ENCODE measurements around the gene CCDC73.

The CCDC73 gene

DNA sequence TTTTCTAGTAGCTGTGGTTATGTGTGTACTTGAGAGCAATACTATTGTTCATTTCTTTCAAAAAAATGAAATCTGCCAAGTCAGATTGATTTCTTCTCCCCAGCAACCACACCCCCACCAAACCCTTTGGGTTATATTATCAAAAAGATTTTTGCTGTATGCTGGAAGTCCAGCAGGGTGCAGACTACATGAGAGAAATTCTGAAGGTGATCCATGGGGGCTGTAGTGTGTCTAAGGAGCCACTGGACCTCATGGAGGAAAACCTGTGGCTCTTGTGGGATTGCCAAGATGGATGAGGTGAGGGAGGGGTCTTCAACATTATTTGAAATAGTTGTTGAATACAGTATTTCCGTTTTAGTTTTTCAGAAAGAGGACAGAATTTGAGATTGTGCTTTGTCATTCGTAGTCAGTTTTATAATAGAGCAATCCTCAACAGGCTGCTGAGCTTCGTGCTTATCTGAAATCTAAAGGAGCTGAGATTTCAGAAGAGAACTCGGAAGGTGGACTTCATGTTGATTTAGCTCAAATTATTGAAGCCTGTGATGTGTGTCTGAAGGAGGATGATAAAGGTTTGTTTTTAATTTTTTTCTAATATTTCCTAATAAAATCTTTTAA, 207.8 kb downstream of the CCDC73 start:
- Histone ChIP-seq H3K9me3 (ENCODE audit: control insufficient read depth, low read length) (no peaks in the 10 kb centered on the region), H3K36me3 (ENCODE audit: control insufficient read depth, insufficient read depth, low read length, severe bottlenecking) (peaks cover 44% of the 10 kb centered on the region), H3K9ac (ENCODE audit: low read length) (no peak overlapping the region), H3K4me1 (ENCODE audit: control insufficient read depth, insufficient read depth, low read length) (peaks cover 24% of the 10 kb centered on the region), H3K4me3 (ENCODE audit: low read length) (peak overlapping the region; percentile 39), H3K27me3 (replicated peaks; ENCODE audit: control insufficient read depth, insufficient read depth, low read length) (no peaks in the 10 kb centered on the region)
- peak; percentile 44 for DNase-seq (ENCODE audit: low read depth)

GRCh38 chr11:32584921-32585320, 209.5 kb downstream of the CCDC73 start:
- Histone ChIP-seq H3K4me1 (ENCODE audit: control insufficient read depth, insufficient read depth, low read length) (peaks cover 24% of the 10 kb centered on the region), H3K9me3 (ENCODE audit: control insufficient read depth, low read length) (no peaks in the 10 kb centered on the region), H3K27me3 (replicated peaks; ENCODE audit: control insufficient read depth, insufficient read depth, low read length) (no peaks in the 10 kb centered on the region), H3K9ac (ENCODE audit: low read length) (peak overlapping the region; percentile 94), H3K4me3 (ENCODE audit: low read length) (peak overlapping the region; percentile 92), H3K36me3 (ENCODE audit: control insufficient read depth, insufficient read depth, low read length, severe bottlenecking) (peaks cover 26% of the 10 kb centered on the region)
- DNase-seq (ENCODE audit: low read depth): peak; percentile 54

- peak; percentile 98 for DNase-seq (ENCODE audit: low read depth)
- Histone ChIP-seq H3K4me3 (ENCODE audit: low read length) (peak within 1 kb of the TSS; percentile 92), H3K27me3 (replicated peaks; ENCODE audit: control insufficient read depth, insufficient read depth, low read length) (no peaks in the 10 kb centered on the region)
Measured at GRCh38 chr11:32583459-32584271, 210.8 kb downstream of the CCDC73 start, which contains the start of gene EIF3M. EIF3M (plus strand) TSS chr11:32583831; CDS start chr11:32583888, 57 bp downstream.

DNA sequence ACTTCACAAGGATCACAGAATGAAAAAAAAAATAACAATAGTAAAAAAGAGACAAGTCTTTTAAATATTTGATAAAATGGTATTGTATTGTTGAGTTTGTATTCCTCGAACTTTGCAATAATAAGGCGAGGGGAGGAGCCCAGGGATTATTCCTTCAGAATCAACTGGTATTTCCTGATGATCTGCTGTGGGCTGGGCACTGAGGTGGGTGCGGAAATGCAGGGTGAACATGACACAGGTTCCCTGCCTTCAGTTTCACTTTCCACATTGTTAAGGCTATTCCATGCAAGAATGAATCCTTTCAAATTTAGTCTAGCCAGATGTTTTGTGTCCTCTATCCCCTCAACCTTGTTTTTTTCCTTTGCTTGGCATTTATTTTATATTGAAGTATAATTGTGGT, 212.9 kb downstream of the CCDC73 start:
- H3K9ac ChIP-seq (ENCODE audit: low read length): no peak overlapping the region
- H3K27me3 ChIP-seq (replicated peaks; ENCODE audit: control insufficient read depth, insufficient read depth, low read length): no peaks in the 10 kb centered on the region

More at GRCh38 chr11:32583459-32584271, 210.8 kb downstream of the CCDC73 start, which contains the start of gene EIF3M:
- Histone ChIP-seq H3K36me3 (ENCODE audit: control insufficient read depth, insufficient read depth, low read length, severe bottlenecking) (peaks cover 13% of the 10 kb centered on the region), H3K4me1 (ENCODE audit: control insufficient read depth, insufficient read depth, low read length) (peaks cover 24% of the 10 kb centered on the region), H3K9ac (ENCODE audit: low read length) (peak within 1 kb of the TSS; percentile 94), H3K9me3 (ENCODE audit: control insufficient read depth, low read length) (no peaks in the 10 kb centered on the region)

DNA sequence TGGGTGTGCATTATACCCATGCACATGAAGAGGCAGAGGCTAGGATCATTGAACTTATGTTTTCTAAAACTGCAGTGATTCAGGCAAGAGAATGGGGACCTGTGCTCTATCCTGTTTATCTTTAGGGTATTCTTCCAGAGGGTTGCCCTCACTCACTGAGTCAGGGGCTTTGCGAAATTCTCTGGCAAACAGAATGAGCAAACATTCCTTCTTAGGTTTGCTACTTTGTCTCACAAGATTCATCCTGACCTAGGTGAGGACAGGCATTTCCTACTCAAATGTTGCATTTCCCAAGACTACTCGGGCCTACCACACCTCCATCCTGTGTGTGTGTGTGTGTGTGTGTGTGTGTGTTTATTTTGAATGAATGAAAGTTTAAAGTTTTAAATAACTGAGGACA, 213.5 kb downstream of the CCDC73 start:
- Histone ChIP-seq H3K27me3 (replicated peaks; ENCODE audit: control insufficient read depth, insufficient read depth, low read length) (no peaks in the 10 kb centered on the region), H3K4me1 (ENCODE audit: control insufficient read depth, insufficient read depth, low read length) (peaks cover 11% of the 10 kb centered on the region), H3K9ac (ENCODE audit: low read length) (no peak overlapping the region), H3K36me3 (ENCODE audit: control insufficient read depth, insufficient read depth, low read length, severe bottlenecking) (no peaks in the 10 kb centered on the region), H3K9me3 (ENCODE audit: control insufficient read depth, low read length) (no peaks in the 10 kb centered on the region), H3K4me3 (ENCODE audit: low read length) (no peak overlapping the region)
- DNase-seq (ENCODE audit: low read depth): no peak

More for the DNA sequence above, 212.9 kb downstream of the CCDC73 start:
- Histone ChIP-seq H3K4me1 (ENCODE audit: control insufficient read depth, insufficient read depth, low read length) (peaks cover 17% of the 10 kb centered on the region), H3K4me3 (ENCODE audit: low read length) (no peak overlapping the region), H3K9me3 (ENCODE audit: control insufficient read depth, low read length) (no peaks in the 10 kb centered on the region), H3K36me3 (ENCODE audit: control insufficient read depth, insufficient read depth, low read length, severe bottlenecking) (no peaks in the 10 kb centered on the region)
- DNase-seq (ENCODE audit: low read depth): no peak

- Histone ChIP-seq H3K9me3 (ENCODE audit: control insufficient read depth, low read length) (no peaks in the 10 kb centered on the region), H3K4me3 (ENCODE audit: low read length) (no peak overlapping the region), H3K9ac (ENCODE audit: low read length) (no peak overlapping the region), H3K36me3 (ENCODE audit: control insufficient read depth, insufficient read depth, low read length, severe bottlenecking) (no peaks in the 10 kb centered on the region), H3K4me1 (ENCODE audit: control insufficient read depth, insufficient read depth, low read length) (no peaks in the 10 kb centered on the region), H3K27me3 (replicated peaks; ENCODE audit: control insufficient read depth, insufficient read depth, low read length) (no peaks in the 10 kb centered on the region)
- no peak for DNase-seq (ENCODE audit: low read depth)
Measured at GRCh38 chr11:32576456-32576855, 218.0 kb downstream of the CCDC73 start.

DNA sequence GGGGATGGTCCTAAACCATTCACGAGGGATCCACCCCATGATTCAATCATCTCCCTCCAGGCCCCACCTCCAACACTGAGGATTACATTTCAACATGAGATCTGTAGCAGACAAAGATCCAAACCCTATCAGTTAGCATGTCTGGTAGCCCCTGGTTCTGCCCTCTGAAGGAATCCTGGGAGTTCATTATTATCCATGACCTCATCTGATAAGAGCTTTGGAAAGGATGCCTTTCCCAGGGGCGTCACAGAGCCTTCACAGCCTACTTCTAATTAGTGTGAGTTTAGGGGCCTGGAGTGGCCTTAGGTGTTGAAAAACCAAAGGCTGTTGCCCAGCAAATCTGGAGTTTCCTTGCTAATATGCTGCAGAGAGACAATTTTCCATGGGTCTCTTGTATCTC, 219.4 kb downstream of the CCDC73 start:
- no peak for DNase-seq (ENCODE audit: low read depth)
- no peaks in the 10 kb centered on the region for H3K27me3 ChIP-seq (replicated peaks; ENCODE audit: control insufficient read depth, insufficient read depth, low read length)

DNA sequence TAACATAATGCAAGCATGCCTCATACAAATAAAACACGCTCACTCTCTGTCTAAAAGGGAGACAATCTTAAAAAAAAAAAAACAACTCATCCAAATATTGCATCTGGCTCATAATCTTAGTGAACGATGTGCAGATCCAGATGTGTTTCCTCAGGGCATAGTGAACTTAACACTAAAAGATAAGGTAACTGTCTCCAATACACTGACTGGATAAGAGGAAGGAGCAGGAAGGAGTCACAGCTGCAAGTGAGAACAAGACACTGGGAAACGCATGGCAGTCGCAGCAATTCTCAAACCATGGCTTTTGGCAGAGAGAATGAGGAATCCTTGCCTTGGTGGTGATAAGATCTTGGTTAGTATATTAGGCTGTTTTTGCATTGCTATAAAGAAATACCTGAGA, 220.0 kb downstream of the CCDC73 start:
- Histone ChIP-seq H3K9ac (ENCODE audit: low read length) (no peak overlapping the region), H3K9me3 (ENCODE audit: control insufficient read depth, low read length) (no peaks in the 10 kb centered on the region), H3K27me3 (replicated peaks; ENCODE audit: control insufficient read depth, insufficient read depth, low read length) (no peaks in the 10 kb centered on the region), H3K4me3 (ENCODE audit: low read length) (no peak overlapping the region), H3K4me1 (ENCODE audit: control insufficient read depth, insufficient read depth, low read length) (no peaks in the 10 kb centered on the region), H3K36me3 (ENCODE audit: control insufficient read depth, insufficient read depth, low read length, severe bottlenecking) (no peaks in the 10 kb centered on the region)
- DNase-seq (ENCODE audit: low read depth): no peak

More for the DNA sequence above, 219.4 kb downstream of the CCDC73 start:
- H3K9me3 ChIP-seq (ENCODE audit: control insufficient read depth, low read length): no peaks in the 10 kb centered on the region
- H3K4me1 ChIP-seq (ENCODE audit: control insufficient read depth, insufficient read depth, low read length): no peaks in the 10 kb centered on the region
- H3K36me3 ChIP-seq (ENCODE audit: control insufficient read depth, insufficient read depth, low read length, severe bottlenecking): no peaks in the 10 kb centered on the region
- H3K9ac ChIP-seq (ENCODE audit: low read length): no peak overlapping the region
- no peak overlapping the region for H3K4me3 ChIP-seq (ENCODE audit: low read length)

DNA sequence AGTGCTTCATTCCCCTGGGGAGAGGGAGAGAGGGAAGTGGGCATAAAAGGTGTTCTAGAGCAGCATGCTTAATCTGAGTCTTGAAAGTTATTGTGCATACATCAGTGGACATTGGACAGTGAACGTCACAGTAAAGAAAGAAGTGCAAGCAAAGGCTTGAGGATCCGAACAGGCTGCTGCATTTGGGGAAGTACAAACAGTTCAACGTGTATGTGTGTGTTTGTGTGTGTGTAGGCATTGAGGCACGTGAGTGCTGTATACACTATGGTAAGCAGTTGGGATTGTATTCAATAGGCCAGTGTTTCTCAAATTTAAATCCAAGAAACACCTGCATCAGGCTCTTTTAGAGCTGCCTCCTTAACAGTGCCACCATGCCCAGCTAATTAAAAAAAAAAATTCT, 221.2 kb downstream of the CCDC73 start:
- no peak overlapping the region for H3K4me3 ChIP-seq (ENCODE audit: low read length)
- H3K9me3 ChIP-seq (ENCODE audit: control insufficient read depth, low read length): no peaks in the 10 kb centered on the region
- no peaks in the 10 kb centered on the region for H3K4me1 ChIP-seq (ENCODE audit: control insufficient read depth, insufficient read depth, low read length)
- no peaks in the 10 kb centered on the region for H3K27me3 ChIP-seq (replicated peaks; ENCODE audit: control insufficient read depth, insufficient read depth, low read length)
- no peaks in the 10 kb centered on the region for H3K36me3 ChIP-seq (ENCODE audit: control insufficient read depth, insufficient read depth, low read length, severe bottlenecking)
- H3K9ac ChIP-seq (ENCODE audit: low read length): no peak overlapping the region
- no peak for DNase-seq (ENCODE audit: low read depth)

DNA sequence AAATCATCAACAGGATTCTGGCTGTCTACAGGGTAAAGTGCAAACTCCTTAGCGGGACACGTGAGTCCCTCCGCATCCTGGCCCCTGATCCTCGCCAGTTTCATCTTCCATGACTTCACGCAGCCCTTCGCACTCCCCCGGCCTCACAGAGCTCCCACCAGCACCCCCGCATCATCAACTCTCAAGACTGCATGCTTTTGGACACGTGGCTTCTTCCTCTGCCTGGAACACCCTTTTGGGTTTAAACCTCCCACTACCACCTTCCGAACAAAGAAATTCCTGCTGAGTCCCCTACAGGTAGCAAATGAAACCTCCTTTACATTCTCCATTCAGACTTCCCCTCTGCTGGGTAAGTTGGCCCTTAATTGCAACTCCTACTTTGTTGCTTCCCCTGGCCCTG, 223.4 kb downstream of the CCDC73 start:
- H3K4me1 ChIP-seq (ENCODE audit: control insufficient read depth, insufficient read depth, low read length): no peaks in the 10 kb centered on the region
- H3K27me3 ChIP-seq (replicated peaks; ENCODE audit: control insufficient read depth, insufficient read depth, low read length): no peaks in the 10 kb centered on the region
- no peaks in the 10 kb centered on the region for H3K36me3 ChIP-seq (ENCODE audit: control insufficient read depth, insufficient read depth, low read length, severe bottlenecking)
- no peak for DNase-seq (ENCODE audit: low read depth)
- no peaks in the 10 kb centered on the region for H3K9me3 ChIP-seq (ENCODE audit: control insufficient read depth, low read length)
- no peak overlapping the region for H3K9ac ChIP-seq (ENCODE audit: low read length)
- H3K4me3 ChIP-seq (ENCODE audit: low read length): no peak overlapping the region

GRCh38 chr11:32569313-32569881, 225.1 kb downstream of the CCDC73 start:
- no peak overlapping the region for H3K9ac ChIP-seq (ENCODE audit: low read length)
- no peaks in the 10 kb centered on the region for H3K9me3 ChIP-seq (ENCODE audit: control insufficient read depth, low read length)
- H3K4me3 ChIP-seq (ENCODE audit: low read length): no peak overlapping the region
- H3K36me3 ChIP-seq (ENCODE audit: control insufficient read depth, insufficient read depth, low read length, severe bottlenecking): no peaks in the 10 kb centered on the region
- no peak for DNase-seq (ENCODE audit: low read depth)
- H3K4me1 ChIP-seq (ENCODE audit: control insufficient read depth, insufficient read depth, low read length): no peaks in the 10 kb centered on the region
- H3K27me3 ChIP-seq (replicated peaks; ENCODE audit: control insufficient read depth, insufficient read depth, low read length): no peaks in the 10 kb centered on the region

Data from adipocyte (in vitro differentiated cells).